ENCODE data around the gene SUV39H1.
"Not testable (repeated sequence)": the region's sequence is repeated elsewhere in the genome, so short reads cannot be mapped to it uniquely, and the experiment has no call there.

Gene SUV39H1

GRCh38 chrX:48681539-48682183 is 14.9 kb upstream of the SUV39H1 start:
- H3K4me3 ChIP-seq (ENCODE audit: low read depth, low read length), result no peak overlapping the region
- no peak for DNase-seq (ENCODE audit: low read depth)
- no peak for TF ChIP-seq CTCF (IDR thresholded peaks at IDR 0.05; ENCODE audit: insufficient read depth, low read depth, low read length, missing control alignments)

GRCh38 chrX:48682795-48683194 is 13.7 kb upstream of the SUV39H1 start:
- not testable (repeated sequence) for H3K4me3 ChIP-seq (ENCODE audit: low read depth, low read length); DNase-seq (ENCODE audit: low read depth)

GRCh38 chrX:48683411-48683982 is 13.0 kb upstream of the SUV39H1 start, which contains the start of gene WAS:
TSS of gene WAS (plus strand) at chrX:48683799. CDS start at chrX:48683854, 55 bp downstream.
- DNase-seq (ENCODE audit: low read depth), result peak; percentile 81
- H3K4me3 ChIP-seq (ENCODE audit: low read depth, low read length), result peak within 1 kb of the TSS; percentile 76
- TF ChIP-seq CTCF (IDR thresholded peaks at IDR 0.05; ENCODE audit: insufficient read depth, low read depth, low read length, missing control alignments), result no peak

GRCh38 chrX:48684134-48684533 is 12.4 kb upstream of the SUV39H1 start:
- DNase-seq (ENCODE audit: low read depth), result no peak
- TF ChIP-seq CTCF (IDR thresholded peaks at IDR 0.05; ENCODE audit: insufficient read depth, low read depth, low read length, missing control alignments), result no peak
- peak overlapping the region; percentile 76 for H3K4me3 ChIP-seq (ENCODE audit: low read depth, low read length)

- no peak for TF ChIP-seq CTCF (IDR thresholded peaks at IDR 0.05; ENCODE audit: insufficient read depth, low read depth, low read length, missing control alignments)
- no peak for DNase-seq (ENCODE audit: low read depth)
- no peak overlapping the region for H3K4me3 ChIP-seq (ENCODE audit: low read depth, low read length)
These were observed 11.1 kb upstream of the SUV39H1 start for GRCh38 chrX:48685416-48685815.

- no peak for TF ChIP-seq CTCF (IDR thresholded peaks at IDR 0.05; ENCODE audit: insufficient read depth, low read depth, low read length, missing control alignments)
- no peak for DNase-seq (ENCODE audit: low read depth)
- no peak overlapping the region for H3K4me3 ChIP-seq (ENCODE audit: low read depth, low read length)
These were observed 7.9 kb upstream of the SUV39H1 start for GRCh38 chrX:48688531-48689150.

- no peak for DNase-seq (ENCODE audit: low read depth)
- H3K4me3 ChIP-seq (ENCODE audit: low read depth, low read length), result no peak overlapping the region
- TF ChIP-seq CTCF (IDR thresholded peaks at IDR 0.05; ENCODE audit: insufficient read depth, low read depth, low read length, missing control alignments), result no peak
These were observed 7.2 kb upstream of the SUV39H1 start for GRCh38 chrX:48689208-48689920.

GRCh38 chrX:48691746-48692145 is 4.8 kb upstream of the SUV39H1 start:
- DNase-seq (ENCODE audit: low read depth); H3K4me3 ChIP-seq (ENCODE audit: low read depth, low read length): not testable (repeated sequence)

Measured in GM12865 (cell line).